Astrocyte of the spinal cord (primary cell): Measurements from ENCODE around the gene CLDN16.

Experiments used
- DNase-seq: peaks from one replicate; pipeline ENCODE4 v3.0.0; 2011; ENCODE audit warnings: low read depth, low spot score
- H3K4me3 ChIP-seq: 2 replicates; pipeline ENCODE4 v1.5.1; 2011; ENCODE audit warnings: low read depth, mild to moderate bottlenecking, low read length, moderate library complexity
- CTCF ChIP-seq: IDR thresholded peaks from 2 replicates; pipeline ENCODE4 v1.5.1; 2012; ENCODE audit warnings: low read depth, mild to moderate bottlenecking, low read length, inconsistent platforms
- in situ Hi-C: cut with HindIII; loops from 2 replicates; pipeline ENCODE4 v1.10.0; 2017; ENCODE audit warnings: low sequenced_read_pairs

CLDN16 gene

GRCh38 chr3:190455828-190456227 lies 67.9 kb downstream of the CLDN16 start:
- H3K4me3 ChIP-seq, result no peak overlapping the region
- TF ChIP-seq CTCF, result no peak
- DNase-seq, result no peak
- in situ Hi-C loops, result no loop called here

- DNase-seq, result no peak
- in situ Hi-C loops, result no loop called here
- TF ChIP-seq CTCF, result no peak
- no peak overlapping the region for H3K4me3 ChIP-seq
These were observed 68.8 kb downstream of the CLDN16 start for GRCh38 chr3:190456770-190457169.

GRCh38 chr3:190458040-190458439 lies 70.1 kb downstream of the CLDN16 start:
- no peak for TF ChIP-seq CTCF
- DNase-seq, result no peak
- in situ Hi-C loops, result no loop called here
- no peak overlapping the region for H3K4me3 ChIP-seq
